HG03095 (cell line): ENCODE data around the gene SMU1.
"Not testable (repeated sequence)": the region's sequence is repeated elsewhere in the genome, so short reads cannot be mapped to it uniquely, and the experiment has no call there.

Experiments
- ATAC-seq: cut with Tn5 transposase; IDR thresholded peaks from one replicate; pipeline ENCODE4 v1.9.1; 2021; ENCODE audit warnings: moderate library complexity; ENCODE audit not compliant: unreplicated experiment

Gene SMU1

GRCh38 chr9:33014665-33015014 lies 61.8 kb downstream of the SMU1 start:
- no peak for ATAC-seq

- ATAC-seq = no peak
Observed at GRCh38 chr9:33013962-33014664, 62.4 kb downstream of the SMU1 start.

- ATAC-seq = no peak
Observed at GRCh38 chr9:33012328-33013069, 64.0 kb downstream of the SMU1 start.

- ATAC-seq = no peak
Observed at GRCh38 chr9:33011831-33012230, 64.6 kb downstream of the SMU1 start.

GRCh38 chr9:33007755-33008154 lies 68.7 kb downstream of the SMU1 start:
- ATAC-seq = no peak

GRCh38 chr9:33005335-33005734 lies 71.1 kb downstream of the SMU1 start:
- ATAC-seq = not testable (repeated sequence)

- ATAC-seq = not testable (repeated sequence)
Observed at GRCh38 chr9:33000682-33001055, 75.8 kb downstream of the SMU1 start.

GRCh38 chr9:32992595-32993238 lies 83.8 kb downstream of the SMU1 start:
- ATAC-seq = no peak

GRCh38 chr9:32991897-32992594 lies 84.4 kb downstream of the SMU1 start:
- no peak for ATAC-seq
